HG02588 (cell line): Measurements from ENCODE around the gene RASGRF2.
"Not testable (repeated sequence)": the region's sequence is repeated elsewhere in the genome, so short reads cannot be mapped to it uniquely, and the experiment has no call there.

Source experiments
- ATAC-seq: cut with Tn5 transposase; IDR thresholded peaks from one replicate; pipeline ENCODE4 v1.9.1; 2021; ENCODE audit warnings: mild to moderate bottlenecking, moderate library complexity; ENCODE audit not compliant: unreplicated experiment

The RASGRF2 gene

DNA sequence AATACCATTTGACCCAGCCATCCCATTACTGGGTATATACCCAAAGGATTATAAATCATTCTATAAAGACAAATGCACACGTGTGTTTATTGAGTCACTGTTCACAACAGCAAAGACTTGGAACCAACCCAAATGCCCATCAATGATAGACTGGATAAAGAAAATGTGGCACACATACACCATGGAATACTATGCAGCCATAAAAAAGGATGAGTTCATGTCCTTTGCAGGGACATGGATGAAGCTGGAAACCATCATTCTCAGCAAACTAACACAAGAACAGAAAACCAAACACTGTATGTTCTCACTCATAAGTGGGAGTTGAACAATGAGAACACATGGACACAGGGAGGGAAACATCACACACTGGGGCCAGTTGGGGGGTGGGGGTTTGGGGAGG is 302.6 kb downstream of the RASGRF2 start:
- not testable (repeated sequence) for ATAC-seq

- ATAC-seq: no peak
These were observed 304.9 kb downstream of the RASGRF2 start for GRCh38 chr5:81265101-81265500.

DNA sequence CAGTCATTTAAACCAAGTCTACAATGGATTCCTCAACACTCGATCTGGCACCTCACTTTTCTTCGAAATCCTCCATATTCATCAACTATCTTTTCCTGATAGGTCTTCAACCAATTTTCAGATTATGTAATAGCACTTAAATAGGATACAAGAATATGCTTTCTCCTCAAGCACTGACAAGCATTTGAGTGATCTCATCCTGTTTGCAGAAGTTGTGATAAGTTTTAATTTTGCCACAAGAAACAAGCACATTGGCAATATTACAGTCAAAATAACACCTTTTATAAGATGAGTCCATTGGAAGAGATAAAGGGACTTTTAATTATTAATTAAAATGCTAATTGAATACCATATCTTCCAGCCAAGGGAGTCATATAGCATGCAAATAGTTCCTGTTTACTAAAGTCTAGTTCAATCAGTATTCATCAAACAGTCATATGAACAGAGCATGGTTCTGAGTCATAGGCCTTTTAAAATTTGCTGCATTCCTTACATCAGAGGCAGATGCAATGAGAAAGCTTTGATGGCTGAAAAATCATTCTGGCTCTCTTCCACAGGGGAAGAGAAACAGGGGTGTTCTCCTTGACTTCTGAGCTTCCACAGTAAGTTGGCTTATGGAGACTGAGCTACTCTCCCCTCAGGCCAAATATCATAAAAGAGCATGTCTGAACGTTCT is 308.5 kb downstream of the RASGRF2 start:
- no peak for ATAC-seq

DNA sequence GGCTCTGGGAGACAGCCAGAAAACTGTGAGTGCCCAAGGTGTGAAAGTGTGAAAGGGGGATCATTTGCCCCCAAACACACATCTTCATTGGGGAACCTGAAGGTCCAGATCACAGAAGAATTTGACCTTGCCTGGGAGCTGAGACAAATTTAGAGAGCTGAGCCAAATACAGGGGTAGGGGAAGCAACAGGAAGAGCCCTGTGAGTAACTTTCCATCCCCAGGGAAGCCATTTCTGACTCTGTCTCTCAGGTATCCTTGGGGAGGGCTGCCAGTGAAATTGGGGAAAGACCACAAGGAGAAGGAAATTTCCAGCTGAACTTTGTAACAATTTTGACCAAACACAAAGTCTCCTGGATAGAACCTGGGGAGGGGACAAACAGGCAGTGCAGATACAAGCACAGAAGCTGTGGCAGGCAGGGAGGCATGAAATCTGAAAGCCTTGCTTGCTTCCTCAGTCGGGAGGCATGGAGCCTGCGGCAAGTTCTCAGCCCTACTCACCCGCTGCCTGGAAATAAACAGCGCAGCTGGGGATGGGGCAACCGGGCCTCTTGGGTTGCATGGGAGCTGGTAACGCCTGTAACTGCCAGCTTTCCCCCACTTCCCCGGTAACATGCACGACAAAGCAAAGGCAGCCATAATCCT is 309.7 kb downstream of the RASGRF2 start:
- ATAC-seq: no peak

GRCh38 chr5:81270394-81271027 is 310.3 kb downstream of the RASGRF2 start:
- not testable (repeated sequence) for ATAC-seq
